ENCODE data around the gene HK2.
A peak's percentile ranks its signal among the peaks of the same experiment; 100 is the strongest.

GRCh38 chr2:74845217-74845751 lies 11.4 kb downstream of the HK2 start:
- TF ChIP-seq POLR2A (IDR thresholded peaks at IDR 0.05) (peak in 2 of 3 donors; percentile 44 to 46), CTCF (IDR thresholded peaks at IDR 0.05) (no peak)
